Osteoblast (primary cell): ENCODE data around the gene SLC44A5. TPM values are rescaled to one million over a fixed set of nuclear protein-coding genes. Genes with fewer than 3 reads are reported as not detected.

ENCODE experiments used
- DNase-seq: peaks from one replicate; pipeline ENCODE4 v3.0.0; 2011; ENCODE audit warnings: low spot score, mixed read lengths; ENCODE audit not compliant: insufficient read length; ENCODE audit errors: missing footprints
- H2AFZ ChIP-seq: 2 replicates; pipeline ENCODE4 v1.6.0; 2011; ENCODE audit warnings: mild to moderate bottlenecking, low read length
- H3K27ac ChIP-seq: 2 replicates; pipeline ENCODE4 v1.5.1; 2011; ENCODE audit warnings: mild to moderate bottlenecking, low read depth, low read length, moderate library complexity
- H3K27me3 ChIP-seq: 2 replicates; pipeline ENCODE4 v1.6.0; 2012; ENCODE audit warnings: mild to moderate bottlenecking, control low read depth, inconsistent platforms, low read length, moderate library complexity; ENCODE audit not compliant: insufficient read depth
- H3K36me3 ChIP-seq: 2 replicates; pipeline ENCODE4 v1.5.1; 2011; ENCODE audit warnings: mild to moderate bottlenecking, low read length, control low read depth, moderate library complexity; ENCODE audit not compliant: insufficient read depth
- H3K4me1 ChIP-seq: 2 replicates; pipeline ENCODE4 v1.5.1; 2011; ENCODE audit warnings: mild to moderate bottlenecking, low read length, control low read depth, moderate library complexity; ENCODE audit not compliant: insufficient read depth
- H3K4me2 ChIP-seq: 2 replicates; pipeline ENCODE4 v1.6.0; 2011; ENCODE audit warnings: mild to moderate bottlenecking, low read length; ENCODE audit not compliant: insufficient read depth
- H3K4me3 ChIP-seq: fragments of 200-600 bp; sonication (generic); 3 replicates; pipeline ENCODE4 v1.5.1; 2012; ENCODE audit warnings: mild to moderate bottlenecking, low read length, inconsistent platforms; ENCODE audit not compliant: insufficient read depth
- H3K79me2 ChIP-seq: 2 replicates; pipeline ENCODE4 v1.6.0; 2012; ENCODE audit warnings: mild to moderate bottlenecking, low read length, control low read depth, inconsistent platforms; ENCODE audit not compliant: insufficient read depth
- H3K9me3 ChIP-seq: 2 replicates; pipeline ENCODE4 v1.5.1; 2011; ENCODE audit warnings: low read depth, low read length, control low read depth
- H4K20me1 ChIP-seq: 2 replicates; pipeline ENCODE4 v1.6.0; 2012; ENCODE audit warnings: mild to moderate bottlenecking, low read length, control low read depth; ENCODE audit not compliant: insufficient read depth
- CTCF ChIP-seq: IDR thresholded peaks from 2 replicates; pipeline ENCODE4 v1.5.1; 2011; ENCODE audit warnings: mild to moderate bottlenecking, low read depth, low read length, moderate library complexity; ENCODE audit errors: extremely low read depth
- total RNA-seq: library from RNA; depleted of rRNA; stranded (reverse); fragments of >200 nt; gene quantifications from 2 replicates; pipeline ENCODE4 v1.2.3, GENCODE V29; 2012

Gene SLC44A5
- total RNA-seq, 1 donor = 0.36 TPM

- H3K9me3 ChIP-seq = no peaks in the 10 kb centered on the region
- H3K4me2 ChIP-seq = no peak overlapping the region
- no peaks in the 10 kb centered on the region for H3K79me2 ChIP-seq
- H3K27ac ChIP-seq = no peak overlapping the region
- no peak overlapping the region for H2AFZ ChIP-seq
- H3K4me1 ChIP-seq = no peaks in the 10 kb centered on the region
- TF ChIP-seq CTCF = no peak
- no peaks in the 10 kb centered on the region for H3K27me3 ChIP-seq
- no peak for DNase-seq
- no peak overlapping the region for H3K4me3 ChIP-seq
- no peaks in the 10 kb centered on the region for H4K20me1 ChIP-seq
- H3K36me3 ChIP-seq = no peaks in the 10 kb centered on the region
Measured at GRCh38 chr1:75444220-75444619, 166.7 kb downstream of the SLC44A5 start.

- Histone ChIP-seq H3K79me2 (no peaks in the 10 kb centered on the region), H3K4me2 (no peak overlapping the region), H3K36me3 (no peaks in the 10 kb centered on the region), H3K27me3 (no peaks in the 10 kb centered on the region), H4K20me1 (no peaks in the 10 kb centered on the region), H2AFZ (no peak overlapping the region), H3K4me1 (no peaks in the 10 kb centered on the region), H3K27ac (no peak overlapping the region), H3K4me3 (no peak overlapping the region), H3K9me3 (no peaks in the 10 kb centered on the region)
- no peak for TF ChIP-seq CTCF
- DNase-seq = no peak
Measured at GRCh38 chr1:75440274-75440673, 170.6 kb downstream of the SLC44A5 start.

GRCh38 chr1:75438355-75438754 is 172.6 kb downstream of the SLC44A5 start:
- no peak for TF ChIP-seq CTCF
- DNase-seq = no peak
- H3K79me2 ChIP-seq = no peaks in the 10 kb centered on the region

GRCh38 chr1:75431843-75432242 is 179.1 kb downstream of the SLC44A5 start:
- Histone ChIP-seq H3K27ac (no peak overlapping the region), H3K4me2 (no peak overlapping the region), H3K36me3 (no peaks in the 10 kb centered on the region), H3K4me1 (no peaks in the 10 kb centered on the region), H3K9me3 (no peaks in the 10 kb centered on the region), H3K4me3 (no peak overlapping the region), H3K79me2 (no peaks in the 10 kb centered on the region), H4K20me1 (no peaks in the 10 kb centered on the region), H3K27me3 (no peaks in the 10 kb centered on the region), H2AFZ (no peak overlapping the region)
- DNase-seq = no peak
- TF ChIP-seq CTCF = no peak

More at GRCh38 chr1:75438355-75438754, 172.6 kb downstream of the SLC44A5 start:
- Histone ChIP-seq H3K4me3 (no peak overlapping the region), H3K36me3 (no peaks in the 10 kb centered on the region), H3K9me3 (no peaks in the 10 kb centered on the region), H3K4me2 (no peak overlapping the region), H3K4me1 (no peaks in the 10 kb centered on the region), H3K27ac (no peak overlapping the region), H2AFZ (no peak overlapping the region), H4K20me1 (no peaks in the 10 kb centered on the region), H3K27me3 (no peaks in the 10 kb centered on the region)
